NCI-H226 (cell line): ENCODE results near the gene DHRS2.

Experiments
- DNase-seq: peaks from one replicate; pipeline ENCODE4 v3.0.0-alpha.2; 2015

Gene DHRS2

GRCh38 chr14:23613242-23614070, 22.7 kb upstream of the DHRS2 start:
- no peak for DNase-seq

- DNase-seq = no peak
Measured at GRCh38 chr14:23614395-23614828, 21.8 kb upstream of the DHRS2 start.

- DNase-seq = no peak
Measured at GRCh38 chr14:23615856-23616255, 20.3 kb upstream of the DHRS2 start.

- DNase-seq = no peak
Measured at GRCh38 chr14:23617539-23617938, 18.6 kb upstream of the DHRS2 start.

GRCh38 chr14:23618415-23618988, 17.7 kb upstream of the DHRS2 start:
- no peak for DNase-seq

- no peak for DNase-seq
Measured at GRCh38 chr14:23620177-23620702, 15.9 kb upstream of the DHRS2 start.

GRCh38 chr14:23621204-23621931, 14.8 kb upstream of the DHRS2 start:
- no peak for DNase-seq

GRCh38 chr14:23621932-23622730, 14.0 kb upstream of the DHRS2 start:
- DNase-seq = no peak

GRCh38 chr14:23622990-23623389, 13.2 kb upstream of the DHRS2 start:
- no peak for DNase-seq

- DNase-seq = no peak
Measured at GRCh38 chr14:23623962-23624361, 12.2 kb upstream of the DHRS2 start.

GRCh38 chr14:23624830-23625404, 11.2 kb upstream of the DHRS2 start:
- DNase-seq = no peak

GRCh38 chr14:23626946-23627345, 9.2 kb upstream of the DHRS2 start:
- DNase-seq = no peak

- no peak for DNase-seq
Measured at GRCh38 chr14:23627961-23628360, 8.2 kb upstream of the DHRS2 start.

- DNase-seq = no peak
Measured at GRCh38 chr14:23629204-23629603, 7.0 kb upstream of the DHRS2 start.

- DNase-seq = no peak
Measured at GRCh38 chr14:23629832-23630396, 6.2 kb upstream of the DHRS2 start.

GRCh38 chr14:23630687-23631086, 5.5 kb upstream of the DHRS2 start:
- no peak for DNase-seq

GRCh38 chr14:23631234-23631633, 4.9 kb upstream of the DHRS2 start:
- no peak for DNase-seq

GRCh38 chr14:23631702-23632460, 4.3 kb upstream of the DHRS2 start:
- peak; percentile 36 for DNase-seq

- no peak for DNase-seq
Measured at GRCh38 chr14:23632461-23633159, 3.6 kb upstream of the DHRS2 start.

GRCh38 chr14:23633160-23633701, 2.9 kb upstream of the DHRS2 start:
- DNase-seq = no peak
